HCT116 (cell line): ENCODE results near the gene CAMK2D.

Experiments used
- RAD21 ChIP-seq: IDR thresholded peaks from 2 replicates; pipeline ENCODE4 v1.6.1; 2012; ENCODE audit warnings: low read depth, mild to moderate bottlenecking
- ZNF274 ChIP-seq: fragments of 200-500 bp; sonication (Bioruptor generic); IDR thresholded peaks from 2 replicates; pipeline ENCODE4 v1.6.1; 2014; ENCODE audit warnings: mild to moderate bottlenecking, low read depth, low read length, inconsistent platforms
- TF ChIP-seq, protein P1 (sequence below), 3 experiments: fragments of 200-600 bp in 1 of 3; sonication (generic) in 1 of 3; IDR thresholded peaks in 2 of 3; conservative IDR thresholded peaks in 1 of 3; 2 replicates each; pipeline ENCODE4 v1.5.1; 2012 to 2017; ENCODE audit warnings: low read depth in 2 of 3, low read length in 2 of 3, antibody characterized with exemption in 1 of 3, borderline replicate concordance in 1 of 3, control low read depth in 1 of 3, mild to moderate bottlenecking in 1 of 3, mixed read lengths in 1 of 3, mixed run types in 1 of 3, moderate library complexity in 1 of 3; ENCODE audit not compliant: insufficient read depth in 1 of 3

DNA sequence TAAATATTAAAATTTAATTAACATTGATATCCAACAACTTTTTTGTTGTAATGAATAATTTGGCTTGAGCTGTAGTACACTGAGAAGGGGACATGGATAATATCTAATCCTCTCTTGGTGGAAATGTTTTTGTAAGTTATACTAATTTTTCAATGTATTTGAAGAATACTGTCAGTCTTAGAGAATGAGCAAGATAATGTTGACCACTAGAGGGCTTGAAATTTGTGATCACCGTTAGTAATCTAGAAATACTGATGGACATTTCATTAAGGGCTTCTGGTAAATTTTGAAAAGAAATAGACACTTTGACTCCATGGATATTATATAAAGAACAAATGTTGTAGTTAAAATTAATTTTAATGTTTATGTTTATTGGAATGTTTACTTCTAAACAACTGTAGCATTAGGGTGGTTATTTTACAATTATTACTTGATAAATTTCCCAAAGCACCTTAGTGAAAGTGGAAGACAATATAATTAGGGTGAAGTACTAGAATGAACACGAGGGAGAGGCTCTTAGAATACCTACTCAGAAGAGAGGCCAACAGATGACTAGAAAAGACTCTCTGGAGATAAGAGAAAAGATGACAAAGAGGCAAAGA lies 20.0 kb upstream of the CAMK2D start:
- TF ChIP-seq ZNF274, result no peak
- TF ChIP-seq, protein P1, sequence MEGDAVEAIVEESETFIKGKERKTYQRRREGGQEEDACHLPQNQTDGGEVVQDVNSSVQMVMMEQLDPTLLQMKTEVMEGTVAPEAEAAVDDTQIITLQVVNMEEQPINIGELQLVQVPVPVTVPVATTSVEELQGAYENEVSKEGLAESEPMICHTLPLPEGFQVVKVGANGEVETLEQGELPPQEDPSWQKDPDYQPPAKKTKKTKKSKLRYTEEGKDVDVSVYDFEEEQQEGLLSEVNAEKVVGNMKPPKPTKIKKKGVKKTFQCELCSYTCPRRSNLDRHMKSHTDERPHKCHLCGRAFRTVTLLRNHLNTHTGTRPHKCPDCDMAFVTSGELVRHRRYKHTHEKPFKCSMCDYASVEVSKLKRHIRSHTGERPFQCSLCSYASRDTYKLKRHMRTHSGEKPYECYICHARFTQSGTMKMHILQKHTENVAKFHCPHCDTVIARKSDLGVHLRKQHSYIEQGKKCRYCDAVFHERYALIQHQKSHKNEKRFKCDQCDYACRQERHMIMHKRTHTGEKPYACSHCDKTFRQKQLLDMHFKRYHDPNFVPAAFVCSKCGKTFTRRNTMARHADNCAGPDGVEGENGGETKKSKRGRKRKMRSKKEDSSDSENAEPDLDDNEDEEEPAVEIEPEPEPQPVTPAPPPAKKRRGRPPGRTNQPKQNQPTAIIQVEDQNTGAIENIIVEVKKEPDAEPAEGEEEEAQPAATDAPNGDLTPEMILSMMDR (IDR thresholded peaks at IDR 0.05 in 2 of 3, conservative IDR thresholded peaks at IDR 0.05 in 1 of 3; ENCODE audit: borderline replicate concordance in 1 of 3, insufficient read depth in 1 of 3, low read depth in 2 of 3, low read length in 2 of 3), result peak; percentile 39 to 75 (median 56); a peak in 5 of 6 replicates
- TF ChIP-seq RAD21, result peak; percentile 51
